H1 (cell line): Measurements from ENCODE around the gene SOWAHC. TPM values are rescaled to one million over a fixed set of nuclear protein-coding genes. Genes with fewer than 3 reads are reported as not detected.
A peak's percentile ranks its signal among the peaks of the same experiment; 100 is the strongest.

Experiments
- CTCF ChIA-PET: fragments of 300-600 bp; sonication (Branson Sonifier 250); formaldehyde crosslinking; loops from one replicate; lab custom pipeline; 2021; ENCODE audit not compliant: partially characterized antibody; lab: Charles Lee
- POLR2A ChIA-PET: fragments of 300-600 bp; sonication (Branson Sonifier 250); formaldehyde crosslinking; loops from one replicate; lab custom pipeline; 2021; ENCODE audit warnings: inconsistent platforms; ENCODE audit not compliant: partially characterized antibody; lab: Charles Lee
- DNase-seq, 2 experiments: peaks; one replicate each; pipeline versions ENCODE4 v3.0.0 to v3.0.0-alpha.2; 2010 to 2022; ENCODE audit warnings: low spot score in 2 of 2, low read depth in 1 of 2, mixed read lengths in 1 of 2
- FAIRE-seq: peaks from 2 replicates; lab custom pipeline; 2011; peaks lifted over from hg19 to GRCh38; lab: Jason Lieb, UNC
- H2AFZ ChIP-seq: 2 replicates; pipeline ENCODE4 v1.8.1; 2012; ENCODE audit warnings: low read length, inconsistent platforms
- H2AK5ac ChIP-seq: 2 replicates; pipeline ENCODE4 v1.6.1; 2013; ENCODE audit warnings: low read depth, low read length
- H2BK120ac ChIP-seq: replicated peaks from 2 replicates; pipeline ENCODE3; 2013; ENCODE audit warnings: low read depth, low read length, inconsistent platforms
- H2BK12ac ChIP-seq: 2 replicates; pipeline ENCODE4 v1.6.1; 2013; ENCODE audit warnings: low read depth, low read length
- H2BK15ac ChIP-seq: 2 replicates; pipeline ENCODE4 v1.6.1; 2013; ENCODE audit warnings: low read length
- H2BK20ac ChIP-seq: 2 replicates; pipeline ENCODE4 v1.6.1; 2013; ENCODE audit warnings: low read length
- H2BK5ac ChIP-seq: 2 replicates; pipeline ENCODE4 v1.6.1; 2013; ENCODE audit warnings: low read depth, low read length
- H3K14ac ChIP-seq: 2 replicates; pipeline ENCODE4 v1.6.1; 2013; ENCODE audit warnings: inconsistent platforms; ENCODE audit not compliant: insufficient read length
- H3K18ac ChIP-seq: 2 replicates; pipeline ENCODE4 v1.6.1; 2013; ENCODE audit warnings: low read length; ENCODE audit errors: extremely low read depth
- H3K23ac ChIP-seq: 2 replicates; pipeline ENCODE4 v1.6.1; 2013; ENCODE audit warnings: inconsistent platforms; ENCODE audit not compliant: insufficient read length
- H3K23me2 ChIP-seq: 2 replicates; pipeline ENCODE4 v1.6.1; 2013; ENCODE audit warnings: low read depth, low read length
- H3K27ac ChIP-seq: 2 replicates; pipeline ENCODE4 v1.6.1; 2011; ENCODE audit warnings: low read depth, low read length, inconsistent platforms
- H3K27me3 ChIP-seq, 4 experiments: replicated peaks in 1 of 4; 1 replicate in 1 of 4; 2 replicates in 3 of 4; pipeline versions ENCODE4 v1.6.1 to v1.8.1; 2011 to 2013; ENCODE audit warnings: low read length in 3 of 4, mild to moderate bottlenecking in 3 of 4, inconsistent platforms in 2 of 4, mixed read lengths in 2 of 4, moderate library complexity in 1 of 4; ENCODE audit not compliant: control insufficient read depth in 3 of 4, insufficient read depth in 3 of 4; ENCODE audit errors: extremely low read depth in 1 of 4
- H3K36me3 ChIP-seq, 4 experiments: 2 replicates each; pipeline versions ENCODE4 v1.6.1 to v1.8.1; 2011 to 2013; ENCODE audit warnings: mild to moderate bottlenecking in 4 of 4, low read length in 3 of 4, moderate library complexity in 2 of 4, control low read depth in 1 of 4, inconsistent platforms in 1 of 4; ENCODE audit not compliant: insufficient read depth in 4 of 4, control insufficient read depth in 2 of 4
- H3K4ac ChIP-seq: replicated peaks from 2 replicates; pipeline ENCODE3; 2013; ENCODE audit warnings: low read length, low read depth, mixed read lengths, inconsistent platforms; ENCODE audit not compliant: insufficient read length
- H3K4me1 ChIP-seq, 4 experiments: replicated peaks in 1 of 4; 1 replicate in 1 of 4; 2 replicates in 3 of 4; pipeline versions ENCODE4 v1.6.1 to v1.8.1; 2011 to 2013; ENCODE audit warnings: low read length in 3 of 4, inconsistent platforms in 2 of 4, mixed read lengths in 1 of 4; ENCODE audit not compliant: insufficient read depth in 4 of 4, control insufficient read depth in 3 of 4
- H3K4me2 ChIP-seq, 2 experiments: 2 replicates each; pipeline versions ENCODE4 v1.6.1 to v1.8.1; 2011 to 2013; ENCODE audit warnings: low read depth in 2 of 2, low read length in 2 of 2, control low read depth in 1 of 2, inconsistent platforms in 1 of 2, mild to moderate bottlenecking in 1 of 2; ENCODE audit not compliant: insufficient read depth in 1 of 2
- H3K4me3 ChIP-seq, 4 experiments: fragments of 200-600, 300-600 bp in 1 of 4; sonication (generic), shearing (Covaris generic), sonication (Bioruptor Twin) in 1 of 4; 2 replicates each; pipeline versions ENCODE4 v1.5.1 to v1.8.1; 2011 to 2016; ENCODE audit warnings: low read length in 4 of 4, low read depth in 3 of 4, control low read depth in 2 of 4, inconsistent platforms in 2 of 4, mild to moderate bottlenecking in 2 of 4, mixed read lengths in 1 of 4, moderate library complexity in 1 of 4; ENCODE audit not compliant: insufficient read depth in 2 of 4; ENCODE audit errors: extremely low read depth in 1 of 4
- H3K56ac ChIP-seq: replicated peaks from 2 replicates; pipeline ENCODE3; 2013; ENCODE audit warnings: low read depth, mild to moderate bottlenecking, mixed read lengths, low read length, inconsistent platforms; ENCODE audit not compliant: insufficient read length
- H3K79me1 ChIP-seq: 2 replicates; pipeline ENCODE4 v1.6.1; 2013; ENCODE audit warnings: low read depth, low read length, control low read depth
- H3K79me2 ChIP-seq, 2 experiments: 2 replicates each; pipeline versions ENCODE4 v1.6.1 to v1.8.1; 2012 to 2013; ENCODE audit warnings: low read length in 2 of 2, mild to moderate bottlenecking in 2 of 2, inconsistent platforms in 1 of 2; ENCODE audit not compliant: insufficient read depth in 2 of 2, control insufficient read depth in 1 of 2
- H3K9ac ChIP-seq, 4 experiments: replicated peaks in 1 of 4; 1 replicate in 1 of 4; 2 replicates in 3 of 4; pipeline versions ENCODE4 v1.6.1 to v1.8.1; 2011 to 2013; ENCODE audit warnings: low read depth in 3 of 4, low read length in 3 of 4, control low read depth in 2 of 4, mild to moderate bottlenecking in 2 of 4, moderate library complexity in 2 of 4, inconsistent platforms in 1 of 4; ENCODE audit errors: extremely low read depth in 1 of 4
- H3K9me3 ChIP-seq, 2 experiments: 2 replicates each; pipeline versions ENCODE4 v1.6.1 to v1.8.1; 2012 to 2013; ENCODE audit warnings: mild to moderate bottlenecking in 2 of 2, moderate library complexity in 2 of 2, control low read depth in 1 of 2, inconsistent platforms in 1 of 2, low read depth in 1 of 2, low read length in 1 of 2, mixed read lengths in 1 of 2; ENCODE audit not compliant: insufficient read depth in 2 of 2
- H4K20me1 ChIP-seq, 2 experiments: replicated peaks in 1 of 2; 2 replicates each; pipeline versions ENCODE3 to v1.8.1; 2011 to 2013; ENCODE audit warnings: inconsistent platforms in 2 of 2, low read length in 2 of 2, mild to moderate bottlenecking in 1 of 2; ENCODE audit not compliant: insufficient read depth in 2 of 2, control insufficient read depth in 1 of 2
- H4K5ac ChIP-seq: 2 replicates; pipeline ENCODE4 v1.6.1; 2013; ENCODE audit warnings: low read length, low read depth, mixed read lengths, inconsistent platforms; ENCODE audit not compliant: insufficient read length
- H4K8ac ChIP-seq: 2 replicates; pipeline ENCODE4 v1.8.0; 2013; ENCODE audit warnings: mild to moderate bottlenecking, moderate library complexity, low read length, inconsistent platforms; ENCODE audit not compliant: insufficient read depth; ENCODE audit errors: extremely low read depth
- H4K91ac ChIP-seq: replicated peaks from 2 replicates; pipeline ENCODE3; 2013; ENCODE audit warnings: low read length, mixed read lengths, inconsistent platforms; ENCODE audit not compliant: insufficient read length
- CBX8 ChIP-seq: fragments of 300-800, 300-1000 bp; sonication (generic); IDR thresholded peaks from 2 replicates; pipeline ENCODE4 v1.7.1; 2016; ENCODE audit warnings: low read depth, low read length, borderline replicate concordance
- E2F6 ChIP-seq: IDR thresholded peaks from 2 replicates; pipeline ENCODE4 v1.6.1; 2012; ENCODE audit warnings: inconsistent platforms
- EZH2 ChIP-seq: fragments of 200-600 bp; sonication (generic); IDR thresholded peaks from 2 replicates; pipeline ENCODE4 v1.7.1; 2012; ENCODE audit warnings: low read depth, mild to moderate bottlenecking, moderate library complexity, low read length, inconsistent platforms; ENCODE audit not compliant: severe bottlenecking
- KDM4A ChIP-seq: IDR thresholded peaks from one replicate; pipeline ENCODE4 v1.7.1; 2012; ENCODE audit warnings: low read depth, mild to moderate bottlenecking, moderate library complexity, low read length, inconsistent platforms; ENCODE audit not compliant: severe bottlenecking
- MAFK ChIP-seq: IDR thresholded peaks from 2 replicates; pipeline ENCODE4 v1.6.1; 2012; ENCODE audit warnings: low read depth, mild to moderate bottlenecking, improper control_type of control experiment, low read length
- MAX ChIP-seq: IDR thresholded peaks from 2 replicates; pipeline ENCODE4 v1.6.1; 2012; ENCODE audit warnings: inconsistent platforms
- NRF1 ChIP-seq: IDR thresholded peaks from 2 replicates; pipeline ENCODE4 v1.6.1; 2011; ENCODE audit warnings: mild to moderate bottlenecking, low read depth, low read length, improper control_type of control experiment
- POLR2AphosphoS5 ChIP-seq: IDR thresholded peaks from 2 replicates; pipeline ENCODE4 v1.6.1; 2011; ENCODE audit warnings: low read depth, low read length
- POU5F1 ChIP-seq: IDR thresholded peaks from 2 replicates; pipeline ENCODE4 v1.6.1; 2011; ENCODE audit warnings: low read depth, mild to moderate bottlenecking, low read length, moderate library complexity
- WGBS, 2 experiments: shearing (Covaris generic) in 1 of 2; methylation state at CpG; one replicate each; pipeline versions ENCODE4 v1.1.6 to v1.1.7; 2013 to 2015; ENCODE audit warnings: low lambda C conversion rate in 2 of 2, mixed read lengths in 2 of 2, inconsistent platforms in 1 of 2, low coverage in 1 of 2, missing lambda C conversion rate in 1 of 2; ENCODE audit not compliant: insufficient replicate concordance in 2 of 2, insufficient coverage in 1 of 2, insufficient read length in 1 of 2; ENCODE audit errors: extremely low coverage in 1 of 2, missing lambda C conversion rate in 1 of 2; 5-methylcytosine and 5-hydroxymethylcytosine counted together
- polyA plus RNA-seq, 7 experiments: library from polyadenylated mRNA; depleted of rRNA in 3 of 7; stranded (reverse) in 5 of 7; unstranded in 2 of 7; fragments of >200 nt in 5 of 7; fragments of 200-250 nt in 2 of 7; gene quantifications; 1 replicate in 5 of 7; 2 replicates in 1 of 7; 4 replicates in 1 of 7; pipeline versions ENCODE4 v1.2.1 to v1.2.3, GENCODE V29; 2011 to 2013; ENCODE audit warnings: missing spikeins in 2 of 7, mixed read lengths in 2 of 7
- total RNA-seq: library from RNA; stranded (reverse); fragmentation: NEBNext Ultra II Directional; extraction: Animal tissue kit (Norgen Biotek cat#: 25700); gene quantifications from 2 replicates; pipeline ENCODE4 v1.2.1, GENCODE V29; 2021

Gene SOWAHC
- total and polyA plus RNA-seq, 2 of the 8 experiments (the other 6 are each of a cell fraction or from before 2014, with no cell fraction given) = 3.1 to 17.8 TPM

GRCh38 chr2:109614715-109615636, 812 bp downstream of the SOWAHC start:
- H2BK20ac ChIP-seq = no peak overlapping the region
- peaks cover 5 to 51% of the 10 kb centered on the region in 2 experiments for H3K79me2 ChIP-seq
- H3K4me3 ChIP-seq = peak overlapping the region; percentile 36 to 97 (median 56)
- H3K79me1 ChIP-seq = peaks cover 2% of the 10 kb centered on the region; the same call in 1 of the 2 replicates
- DNase-seq (peak in 1 of 2 experiments; percentile 69), FAIRE-seq (no peak)
- peak overlapping the region; percentile 71; the same call in 1 of the 2 replicates for H2AK5ac ChIP-seq
- H3K4me1 ChIP-seq = peaks cover 0 to 17% (median 9%) of the 10 kb centered on the region in 4 experiments; a peak in 5 of 7 replicates
- H3K9me3 ChIP-seq = no peaks in the 10 kb centered on the region
- ChIA-PET POLR2A (interaction anchor here (0.6 to 4.2 kb wide), 16 partner anchors 8 to 1488 kb away, joined by 3 to 33 read pairs (median 4); no protein-coding TSS in a partner anchor), CTCF (interaction anchor here (0.5 to 2.8 kb wide), 9 partner anchors 9 to 549 kb away, joined by 3 to 17 read pairs (median 3); no protein-coding TSS in a partner anchor)
- peak overlapping the region; percentile 60 for H4K5ac ChIP-seq
- H2BK12ac ChIP-seq = peak overlapping the region; percentile 95
- peak overlapping the region; percentile 41 for H2BK120ac ChIP-seq
- peak overlapping the region; percentile 59 for H3K56ac ChIP-seq
- H2BK15ac ChIP-seq = peak overlapping the region; percentile 49; the same call in 1 of the 2 replicates
- H3K4ac ChIP-seq = peak overlapping the region; percentile 77
- H4K8ac ChIP-seq = peak overlapping the region; percentile 89
- peak overlapping the region; percentile 91 for H3K18ac ChIP-seq
- no peak overlapping the region for H3K23ac ChIP-seq
- H3K14ac ChIP-seq = no peak overlapping the region
- H3K4me2 ChIP-seq = peak overlapping the region; percentile 93 to 95
- no peak overlapping the region; the same call in 1 of the 2 replicates for H2BK5ac ChIP-seq
- H2AFZ ChIP-seq = no peak overlapping the region; the same call in 1 of the 2 replicates
- peaks cover 0 to 8% of the 10 kb centered on the region in 2 experiments for H4K20me1 ChIP-seq
- peaks cover 0 to 17% (median 11%) of the 10 kb centered on the region in 4 experiments; a peak in 5 of 7 replicates for H3K27me3 ChIP-seq
- H3K23me2 ChIP-seq = peaks cover 12% of the 10 kb centered on the region
- H3K36me3 ChIP-seq = no peaks in the 10 kb centered on the region
- peak overlapping the region; percentile 95 for H4K91ac ChIP-seq
- WGBS, 2 experiments = 4% methylated on average over 55 of the region's 90 CpGs; no CpG with 5 or more reads in 1 of the 2 experiments
- H3K9ac ChIP-seq = peak overlapping the region; percentile 36 to 85 (median 56); a peak in 6 of 7 replicates
- no peak overlapping the region; the same call in 1 of the 2 replicates for H3K27ac ChIP-seq
- TF ChIP-seq POLR2AphosphoS5 (peak; percentile 12), POU5F1 (no peak), EZH2 (peak; percentile 59), E2F6 (peak; percentile 94), KDM4A (peak; percentile 81), NRF1 (no peak), MAX (peak; percentile 97), CBX8 (no peak), MAFK (no peak)
